ENCODE measurements around the gene SAMD4B.
"Not testable (repeated sequence)": the region's sequence is repeated elsewhere in the genome, so short reads cannot be mapped to it uniquely, and the experiment has no call there.

SAMD4B gene

DNA sequence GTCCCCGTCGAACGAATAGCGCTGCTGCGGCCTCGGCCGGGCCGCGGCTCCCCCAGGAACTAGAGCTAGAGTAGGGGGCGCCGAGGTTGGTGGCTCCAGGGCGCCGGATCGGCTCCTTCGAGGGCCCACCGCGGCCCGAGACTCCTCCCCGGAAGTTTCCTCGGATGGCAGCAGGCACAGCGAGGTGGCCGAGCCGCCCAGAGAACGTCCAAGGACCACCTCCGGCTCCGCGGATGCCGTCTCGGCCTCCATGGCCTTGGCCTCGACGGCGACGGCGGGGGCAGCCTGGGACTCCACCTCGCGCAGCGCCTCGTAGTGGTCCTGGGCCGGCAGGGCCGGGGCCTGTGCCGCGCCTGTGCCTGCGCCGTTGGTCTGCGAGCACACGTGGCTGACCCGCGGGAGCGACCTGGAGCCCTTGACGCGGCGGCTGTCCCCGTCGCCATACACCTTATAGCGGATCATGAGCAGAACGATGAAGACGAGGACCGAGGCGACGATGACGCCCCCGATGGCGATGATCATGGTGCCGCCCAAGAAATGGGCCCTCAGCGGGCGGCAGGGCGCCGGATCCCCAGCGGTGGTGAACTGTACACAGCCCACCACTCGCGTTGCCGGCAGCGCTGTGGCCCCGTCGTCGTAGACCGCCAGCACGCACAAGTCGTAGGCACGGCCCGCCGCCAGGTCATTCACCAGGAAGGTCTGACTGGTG lies 34.2 kb upstream of the SAMD4B start:
- no peak overlapping the region for H3K4me3 ChIP-seq
- TF ChIP-seq EZH2 (IDR thresholded peaks at IDR 0.05) = no peak
- TF ChIP-seq POLR2AphosphoS5 (IDR thresholded peaks at IDR 0.05; ENCODE audit: borderline replicate concordance, low read depth, low read length) = no peak
- TF ChIP-seq FOXP2 (optimal IDR thresholded peaks at IDR 0.05; ENCODE audit: control extremely low read depth, extremely low read length, insufficient read depth) = no peak
- no peak overlapping the region for H3K9ac ChIP-seq (ENCODE audit: insufficient read length)
- no peak for DNase-seq (ENCODE audit: low read depth, low spot score)
- H3K27ac ChIP-seq = no peak overlapping the region
- no peaks in the 10 kb centered on the region for H3K36me3 ChIP-seq (ENCODE audit: insufficient read depth, low read length)
- H3K9me3 ChIP-seq (ENCODE audit: low read depth, low read length) = no peaks in the 10 kb centered on the region

- no peak overlapping the region for H3K27ac ChIP-seq
- no peak overlapping the region for H3K4me3 ChIP-seq
- H3K36me3 ChIP-seq (ENCODE audit: insufficient read depth, low read length) = no peaks in the 10 kb centered on the region; the same call in 1 of the 2 replicates
- H3K9me3 ChIP-seq (ENCODE audit: low read depth, low read length) = no peaks in the 10 kb centered on the region
- no peak for DNase-seq (ENCODE audit: low read depth, low spot score)
- TF ChIP-seq FOXP2 (optimal IDR thresholded peaks at IDR 0.05; ENCODE audit: control extremely low read depth, extremely low read length, insufficient read depth) = no peak
- H3K9ac ChIP-seq (ENCODE audit: insufficient read length) = no peak overlapping the region
These were observed 33.5 kb upstream of the SAMD4B start for GRCh38 chr19:39308531-39309304.

- H3K9ac ChIP-seq (ENCODE audit: insufficient read length); H3K9me3 ChIP-seq (ENCODE audit: low read depth, low read length); DNase-seq (ENCODE audit: low read depth, low spot score); H3K27ac ChIP-seq; H3K36me3 ChIP-seq (ENCODE audit: insufficient read depth, low read length); H3K4me3 ChIP-seq: not testable (repeated sequence)
These were observed 32.9 kb upstream of the SAMD4B start for GRCh38 chr19:39309305-39309670.

DNA sequence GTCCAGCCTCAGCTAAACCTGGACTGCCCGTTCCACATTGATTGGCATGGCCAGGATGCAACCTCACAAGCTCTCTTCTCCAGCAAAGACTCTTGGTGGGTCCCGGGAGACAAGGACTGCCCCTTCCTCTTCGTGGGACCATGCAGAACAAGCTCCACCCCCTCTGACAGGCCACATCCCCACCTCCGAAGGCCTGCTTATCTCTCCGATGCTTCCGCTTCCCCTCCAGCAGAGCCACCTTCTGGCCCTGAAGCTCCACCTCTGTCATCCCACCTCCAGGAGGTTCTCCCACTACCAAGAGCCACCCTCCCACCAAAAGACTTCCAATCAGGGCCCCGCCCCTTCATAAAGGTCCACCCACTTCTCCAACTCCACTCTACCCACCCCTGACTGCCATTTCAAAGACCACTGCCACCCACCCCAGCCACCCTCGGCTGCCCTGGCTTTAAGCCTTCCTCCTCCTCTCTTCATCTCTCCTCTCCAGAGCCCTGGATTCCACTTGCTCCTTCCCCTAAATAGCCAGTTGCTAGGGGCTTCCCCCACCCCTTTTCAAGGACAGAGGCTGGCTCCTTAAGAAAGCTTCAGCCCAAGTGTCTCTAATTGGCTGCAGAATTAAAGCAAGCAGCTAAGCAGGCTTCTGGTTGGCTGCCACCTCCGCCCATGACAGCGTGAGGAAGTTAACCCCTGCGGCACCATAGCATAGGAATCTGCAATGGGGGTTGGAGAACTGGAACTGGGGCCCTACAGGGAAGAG lies 31.5 kb upstream of the SAMD4B start:
- Histone ChIP-seq H3K4me3 (no peak overlapping the region), H3K9me3 (ENCODE audit: low read depth, low read length) (no peaks in the 10 kb centered on the region), H3K9ac (ENCODE audit: insufficient read length) (no peak overlapping the region), H3K36me3 (ENCODE audit: insufficient read depth, low read length) (no peaks in the 10 kb centered on the region; the same call in 1 of the 2 replicates), H3K27ac (no peak overlapping the region)
- TF ChIP-seq FOXP2 (optimal IDR thresholded peaks at IDR 0.05; ENCODE audit: control extremely low read depth, extremely low read length, insufficient read depth) = no peak
- DNase-seq (ENCODE audit: low read depth, low spot score) = no peak

DNA sequence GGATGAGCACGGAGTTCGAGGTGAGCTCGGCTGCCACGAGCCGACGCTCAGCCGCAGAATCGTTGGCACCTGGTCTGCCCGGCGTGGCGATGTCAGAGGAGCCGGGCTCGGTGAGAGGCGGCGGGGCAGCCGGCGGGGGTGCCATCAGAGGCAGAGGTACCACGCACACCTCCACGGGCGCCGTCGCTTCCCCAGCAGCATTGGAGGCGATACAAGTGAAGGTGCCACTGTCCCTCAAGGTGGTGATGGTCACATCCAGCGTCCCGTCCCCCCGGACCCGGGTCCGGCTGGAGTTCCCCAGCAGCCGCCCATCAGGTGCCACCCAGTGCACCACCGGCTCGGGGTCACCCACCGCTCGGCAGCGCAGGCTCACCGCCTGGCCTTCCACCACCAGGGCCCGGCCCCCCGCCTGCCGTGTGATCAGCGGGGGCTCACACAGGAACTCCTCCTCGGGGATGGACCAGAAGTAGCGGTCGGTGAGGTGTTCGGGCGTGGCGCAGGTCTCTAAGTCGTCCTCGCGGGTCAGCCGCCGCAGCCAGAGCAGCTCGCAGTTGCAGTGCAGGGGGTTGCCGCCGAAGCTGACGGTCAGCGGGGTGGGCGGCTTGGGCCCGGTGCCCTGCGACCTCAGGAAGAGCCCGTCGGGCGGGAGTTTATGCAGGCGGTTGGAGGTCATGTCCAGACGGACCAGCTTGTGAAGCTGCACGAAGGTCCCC lies 28.0 kb upstream of the SAMD4B start:
- Histone ChIP-seq H3K4me3 (no peak overlapping the region), H3K9ac (ENCODE audit: insufficient read length) (no peak overlapping the region), H3K27ac (no peak overlapping the region), H3K36me3 (ENCODE audit: insufficient read depth, low read length) (no peaks in the 10 kb centered on the region; the same call in 1 of the 2 replicates), H3K9me3 (ENCODE audit: low read depth, low read length) (no peaks in the 10 kb centered on the region)
- no peak for DNase-seq (ENCODE audit: low read depth, low spot score)
- TF ChIP-seq EZH2 (IDR thresholded peaks at IDR 0.05) (no peak), POLR2AphosphoS5 (IDR thresholded peaks at IDR 0.05; ENCODE audit: borderline replicate concordance, low read depth, low read length) (no peak), FOXP2 (optimal IDR thresholded peaks at IDR 0.05; ENCODE audit: control extremely low read depth, extremely low read length, insufficient read depth) (no peak)

GRCh38 chr19:39315933-39316332 lies 26.3 kb upstream of the SAMD4B start:
- Histone ChIP-seq H3K4me3 (no peak overlapping the region), H3K27ac (no peak overlapping the region), H3K36me3 (ENCODE audit: insufficient read depth, low read length) (no peaks in the 10 kb centered on the region; the same call in 1 of the 2 replicates), H3K9ac (ENCODE audit: insufficient read length) (no peak overlapping the region), H3K9me3 (ENCODE audit: low read depth, low read length) (no peaks in the 10 kb centered on the region)
- DNase-seq (ENCODE audit: low read depth, low spot score) = no peak
- TF ChIP-seq EZH2 (IDR thresholded peaks at IDR 0.05) (no peak), POLR2AphosphoS5 (IDR thresholded peaks at IDR 0.05; ENCODE audit: borderline replicate concordance, low read depth, low read length) (no peak), FOXP2 (optimal IDR thresholded peaks at IDR 0.05; ENCODE audit: control extremely low read depth, extremely low read length, insufficient read depth) (no peak)

GRCh38 chr19:39316627-39317321 lies 25.4 kb upstream of the SAMD4B start:
- Histone ChIP-seq H3K9ac (ENCODE audit: insufficient read length) (no peak overlapping the region), H3K4me3 (no peak overlapping the region), H3K9me3 (ENCODE audit: low read depth, low read length) (no peaks in the 10 kb centered on the region), H3K36me3 (ENCODE audit: insufficient read depth, low read length) (no peaks in the 10 kb centered on the region; the same call in 1 of the 2 replicates), H3K27ac (no peak overlapping the region)
- no peak for TF ChIP-seq EZH2 (IDR thresholded peaks at IDR 0.05)
- no peak for TF ChIP-seq POLR2AphosphoS5 (IDR thresholded peaks at IDR 0.05; ENCODE audit: borderline replicate concordance, low read depth, low read length)
- TF ChIP-seq FOXP2 (optimal IDR thresholded peaks at IDR 0.05; ENCODE audit: control extremely low read depth, extremely low read length, insufficient read depth) = no peak
- DNase-seq (ENCODE audit: low read depth, low spot score) = no peak

DNA sequence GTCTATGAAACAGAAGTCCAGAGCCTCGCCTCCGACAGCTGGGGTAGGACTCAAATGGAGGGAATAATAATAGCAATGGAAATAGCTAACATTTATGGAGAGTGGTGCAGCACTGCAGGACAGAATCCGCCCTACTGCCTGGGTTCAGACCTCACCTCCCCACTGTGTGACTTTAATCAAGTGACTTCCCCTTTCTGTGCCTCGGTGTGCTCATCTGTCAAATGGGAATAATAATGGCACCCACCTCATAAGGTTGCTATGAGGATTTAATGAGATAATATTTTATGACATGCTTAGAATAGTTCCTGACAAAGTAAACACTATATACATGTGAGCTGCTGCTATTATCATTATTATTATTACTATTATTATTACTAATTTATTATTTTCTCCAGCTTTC lies 24.7 kb upstream of the SAMD4B start:
- TF ChIP-seq EZH2 (IDR thresholded peaks at IDR 0.05) (no peak), FOXP2 (optimal IDR thresholded peaks at IDR 0.05; ENCODE audit: control extremely low read depth, extremely low read length, insufficient read depth) (no peak), POLR2AphosphoS5 (IDR thresholded peaks at IDR 0.05; ENCODE audit: borderline replicate concordance, low read depth, low read length) (no peak)
- H3K27ac ChIP-seq = no peak overlapping the region
- no peak for DNase-seq (ENCODE audit: low read depth, low spot score)
- no peaks in the 10 kb centered on the region; the same call in 1 of the 2 replicates for H3K36me3 ChIP-seq (ENCODE audit: insufficient read depth, low read length)
- H3K9me3 ChIP-seq (ENCODE audit: low read depth, low read length) = no peaks in the 10 kb centered on the region
- no peak overlapping the region for H3K4me3 ChIP-seq
- no peak overlapping the region for H3K9ac ChIP-seq (ENCODE audit: insufficient read length)
